Uterus (tissue), 4 donors: ENCODE data around the gene CKAP4. TPM values are rescaled to one million over a fixed set of nuclear protein-coding genes. Genes with fewer than 3 reads are reported as not detected.

ENCODE experiments used
- DNase-seq, 2 donors: peaks; one replicate each; pipeline ENCODE4 v3.0.0-alpha.2; 2019 to 2020
- H3K27ac ChIP-seq, 2 donors: fragments of 200-600 bp; sonication (generic); 1 replicate in 1 of 2; 2 replicates in 1 of 2; pipeline ENCODE4 v1.5.1; 2016 to 2018
- H3K27me3 ChIP-seq, 2 donors: fragments of 200-600 bp; sonication (generic); one replicate each; pipeline ENCODE4 v1.5.1; 2018 to 2019; ENCODE audit warnings: control low read depth in 1 of 2
- H3K36me3 ChIP-seq, 2 donors: fragments of 200-600 bp; sonication (generic); one replicate each; pipeline ENCODE4 v1.5.1; 2019; ENCODE audit warnings: control low read depth in 1 of 2
- H3K4me1 ChIP-seq, 2 donors: fragments of 200-600 bp; sonication (generic); one replicate each; pipeline ENCODE4 v1.5.1; 2018 to 2019; ENCODE audit warnings: control low read depth in 1 of 2
- H3K4me3 ChIP-seq, 2 donors: fragments of 200-600 bp; sonication (generic); 1 replicate in 1 of 2; 2 replicates in 1 of 2; pipeline ENCODE4 v1.5.1; 2018 to 2019; ENCODE audit warnings: mild to moderate bottlenecking in 1 of 2
- H3K9me3 ChIP-seq, 2 donors: fragments of 200-600 bp; sonication (generic); one replicate each; pipeline ENCODE4 v1.5.1; 2019; ENCODE audit warnings: control low read depth in 1 of 2
- CTCF ChIP-seq, 4 experiments: fragments of 200-600 bp in 2 of 4; fragments of 450-650 bp in 2 of 4; sonication (generic) in 2 of 4; IDR thresholded peaks; one replicate each; pipeline ENCODE4 v1.5.1; 2016 to 2019; ENCODE audit warnings: antibody characterized with exemption in 4 of 4, mild to moderate bottlenecking in 2 of 4, moderate library complexity in 1 of 4
- POLR2A ChIP-seq, 2 donors: fragments of 450-650 bp; IDR thresholded peaks; one replicate each; pipeline ENCODE4 v1.6.1; 2016; ENCODE audit warnings: antibody characterized with exemption in 2 of 2, mild to moderate bottlenecking in 1 of 2, moderate library complexity in 1 of 2
- intact Hi-C: fragments of 100-400 bp; cut with DNase I; formaldehyde crosslinking; loops from one replicate; pipeline ENCODE4 v1.15.1; 2023; ENCODE audit warnings: low total_unique reads
- total RNA-seq, 4 donors: library from RNA; depleted of rRNA in 3 of 4; stranded (reverse); fragments of >200 nt in 3 of 4; gene quantifications; one replicate each; pipeline versions ENCODE4 v1.1.0 to v1.2.4, GENCODE V29; 2014 to 2023
- donor health status: DM: yes; HTN: yes; CAD: no.

CKAP4 gene
- total RNA-seq, 4 donors from 2014 or later, result 15.6 to 106 (median 40.8) TPM

GRCh38 chr12:106239951-106240335 lies 7.9 kb downstream of the CKAP4 start:
- H3K27me3 ChIP-seq, result no peaks in the 10 kb centered on the region
- intact Hi-C loops, result no loop called here

GRCh38 chr12:106239241-106239950 lies 8.4 kb downstream of the CKAP4 start:
- H3K9me3 ChIP-seq, result no peaks in the 10 kb centered on the region
- TF ChIP-seq POLR2A (IDR thresholded peaks at IDR 0.05) (no peak), CTCF (IDR thresholded peaks at IDR 0.05) (no peak)
- H3K4me1 ChIP-seq, result no peaks in the 10 kb centered on the region
- no peak for DNase-seq
- H3K36me3 ChIP-seq, result no peaks in the 10 kb centered on the region
- intact Hi-C loops, result no loop called here
- no peak overlapping the region for H3K27ac ChIP-seq
- no peak overlapping the region for H3K4me3 ChIP-seq
- no peaks in the 10 kb centered on the region for H3K27me3 ChIP-seq

More at GRCh38 chr12:106239951-106240335, 7.9 kb downstream of the CKAP4 start:
- Histone ChIP-seq H3K9me3 (no peaks in the 10 kb centered on the region), H3K36me3 (no peaks in the 10 kb centered on the region), H3K4me1 (no peaks in the 10 kb centered on the region), H3K4me3 (no peak overlapping the region), H3K27ac (no peak overlapping the region)
- no peak for TF ChIP-seq CTCF (IDR thresholded peaks at IDR 0.05)
- no peak for TF ChIP-seq POLR2A (IDR thresholded peaks at IDR 0.05)
- no peak for DNase-seq

- no peak for DNase-seq
- Histone ChIP-seq H3K4me3 (no peak overlapping the region), H3K9me3 (no peaks in the 10 kb centered on the region), H3K4me1 (no peaks in the 10 kb centered on the region), H3K36me3 (no peaks in the 10 kb centered on the region), H3K27me3 (no peaks in the 10 kb centered on the region), H3K27ac (no peak overlapping the region)
- no peak for TF ChIP-seq POLR2A (IDR thresholded peaks at IDR 0.05)
- no peak for TF ChIP-seq CTCF (IDR thresholded peaks at IDR 0.05)
- intact Hi-C loops, result no loop called here
These were observed 9.7 kb downstream of the CKAP4 start for GRCh38 chr12:106238146-106238545.

- no peak for DNase-seq
- Histone ChIP-seq H3K9me3 (no peaks in the 10 kb centered on the region), H3K27me3 (no peaks in the 10 kb centered on the region), H3K36me3 (no peaks in the 10 kb centered on the region), H3K27ac (no peak overlapping the region), H3K4me3 (no peak overlapping the region), H3K4me1 (no peaks in the 10 kb centered on the region)
- TF ChIP-seq POLR2A (IDR thresholded peaks at IDR 0.05), result no peak
- TF ChIP-seq CTCF (IDR thresholded peaks at IDR 0.05), result no peak
- intact Hi-C loops, result no loop called here
These were observed 12.1 kb downstream of the CKAP4 start for GRCh38 chr12:106235770-106236169.

GRCh38 chr12:106234449-106234848 lies 13.4 kb downstream of the CKAP4 start:
- no peaks in the 10 kb centered on the region for H3K9me3 ChIP-seq
- DNase-seq, result no peak
- H3K27me3 ChIP-seq, result no peaks in the 10 kb centered on the region
- no peaks in the 10 kb centered on the region for H3K36me3 ChIP-seq
- TF ChIP-seq CTCF (IDR thresholded peaks at IDR 0.05) (no peak), POLR2A (IDR thresholded peaks at IDR 0.05) (no peak)
- no peaks in the 10 kb centered on the region for H3K4me1 ChIP-seq
- intact Hi-C loops, result no loop called here
- no peak overlapping the region for H3K4me3 ChIP-seq
- no peak overlapping the region for H3K27ac ChIP-seq
